DND-41 (cell line): ENCODE results near the gene TBC1D13.
A peak's percentile ranks its signal among the peaks of the same experiment; 100 is the strongest.

Experiments used
- ATAC-seq: fragments of 200-7000 bp; cut with Tn5 transposase; 3 replicates; pipeline ENCODE4 v1.9.1; 2021; ENCODE audit warnings: low read depth; ENCODE audit not compliant: insufficient read depth
- DNase-seq: peaks from one replicate; pipeline ENCODE4 v3.0.0-alpha.2; 2020
- H2AFZ ChIP-seq: 2 replicates; pipeline ENCODE4 v1.6.0; 2012; ENCODE audit warnings: low read depth, low read length
- H3K27ac ChIP-seq: 2 replicates; pipeline ENCODE4 v1.5.1; 2012; ENCODE audit warnings: low read length, inconsistent platforms
- H3K27me3 ChIP-seq: fragments of 200-600 bp; sonication (generic); 2 replicates; pipeline ENCODE4 v1.6.0; 2012; ENCODE audit warnings: low read length, mild to moderate bottlenecking, inconsistent platforms; ENCODE audit not compliant: insufficient read depth, poor library complexity
- H3K36me3 ChIP-seq: 2 replicates; pipeline ENCODE4 v1.5.1; 2012; ENCODE audit warnings: low read length, inconsistent platforms; ENCODE audit not compliant: insufficient read depth
- H3K4me1 ChIP-seq: 2 replicates; pipeline ENCODE4 v1.5.1; 2012; ENCODE audit warnings: mild to moderate bottlenecking, low read length; ENCODE audit not compliant: insufficient read depth
- H3K4me2 ChIP-seq: 2 replicates; pipeline ENCODE4 v1.6.0; 2012; ENCODE audit warnings: mild to moderate bottlenecking, moderate library complexity, low read length, inconsistent platforms; ENCODE audit not compliant: insufficient read depth
- H3K4me3 ChIP-seq, 2 experiments: fragments of 200-600 bp in 1 of 2; shearing (Covaris generic) in 1 of 2; 2 replicates each; pipeline ENCODE4 v1.5.1; 2012 to 2016; ENCODE audit warnings: inconsistent platforms in 2 of 2, low read length in 2 of 2, mild to moderate bottlenecking in 2 of 2, low read depth in 1 of 2, moderate library complexity in 1 of 2
- H3K79me2 ChIP-seq: 2 replicates; pipeline ENCODE4 v1.6.0; 2012; ENCODE audit warnings: low read length, inconsistent platforms; ENCODE audit not compliant: insufficient read depth
- H3K9ac ChIP-seq: 2 replicates; pipeline ENCODE4 v1.6.0; 2012; ENCODE audit warnings: low read depth, mild to moderate bottlenecking, inconsistent platforms, low read length, moderate library complexity
- H3K9me3 ChIP-seq: 2 replicates; pipeline ENCODE4 v1.5.1; 2012; ENCODE audit warnings: low read length, moderate library complexity, mild to moderate bottlenecking, inconsistent platforms; ENCODE audit not compliant: insufficient read depth, severe bottlenecking
- H4K20me1 ChIP-seq: 2 replicates; pipeline ENCODE4 v1.6.0; 2012; ENCODE audit warnings: low read length; ENCODE audit not compliant: insufficient read depth
- CTCF ChIP-seq: IDR thresholded peaks from 2 replicates; pipeline ENCODE4 v1.5.1; 2012; ENCODE audit warnings: borderline replicate concordance, low read length, moderate library complexity, mild to moderate bottlenecking; ENCODE audit not compliant: poor library complexity, severe bottlenecking; ENCODE audit errors: extremely low read depth
- EZH2 ChIP-seq: IDR thresholded peaks from 3 replicates; pipeline ENCODE4 v1.6.1; 2012; ENCODE audit warnings: borderline replicate concordance, low read depth, mild to moderate bottlenecking, moderate library complexity, low read length, inconsistent platforms; ENCODE audit not compliant: severe bottlenecking

Gene TBC1D13

DNA sequence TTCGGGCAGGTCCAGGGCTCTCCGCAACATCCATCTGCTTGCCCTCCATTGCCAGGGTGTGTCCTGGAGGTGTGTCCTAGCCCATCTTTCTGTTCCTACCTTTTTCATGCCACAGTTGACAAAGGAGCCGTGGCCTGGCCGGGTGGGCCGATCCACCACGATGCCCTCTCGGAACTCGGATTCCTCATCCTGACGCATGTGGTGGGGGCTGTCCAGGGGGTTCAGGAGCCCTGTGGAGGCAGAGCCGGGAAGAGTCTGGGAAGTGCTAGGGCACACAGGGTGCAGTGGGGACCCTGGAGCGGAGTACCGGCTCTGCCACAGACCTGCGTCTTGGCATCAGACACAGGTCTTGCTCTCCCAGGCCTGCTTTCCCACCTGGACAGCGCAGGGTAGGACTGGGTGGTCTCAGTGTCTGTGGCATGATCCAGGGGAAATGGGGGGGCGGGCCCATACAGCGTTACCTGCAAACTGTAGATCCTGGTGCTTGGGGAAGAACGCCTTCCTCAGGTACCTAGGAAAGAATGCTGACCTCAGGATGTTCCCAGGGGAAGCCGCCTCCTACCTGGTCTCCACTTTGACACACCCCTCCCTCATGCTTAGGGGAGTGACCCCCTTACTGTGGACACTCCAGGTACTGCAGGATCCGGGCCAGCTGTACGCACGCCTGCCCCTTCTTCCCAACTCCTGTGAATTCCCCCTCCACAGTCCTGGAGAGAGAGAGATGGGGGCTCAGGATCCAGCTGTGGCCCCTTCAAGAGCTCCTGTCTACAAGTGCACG, 39.1 kb downstream of the TBC1D13 start:
- Histone ChIP-seq H4K20me1 (no peaks in the 10 kb centered on the region), H2AFZ (no peak overlapping the region), H3K9ac (no peak overlapping the region), H3K36me3 (peaks cover 75% of the 10 kb centered on the region), H3K4me1 (peaks cover 30% of the 10 kb centered on the region), H3K27ac (no peak overlapping the region), H3K4me3 (no peak overlapping the region), H3K27me3 (no peaks in the 10 kb centered on the region), H3K4me2 (no peak overlapping the region), H3K79me2 (peaks cover 23% of the 10 kb centered on the region), H3K9me3 (no peaks in the 10 kb centered on the region)
- TF ChIP-seq EZH2 (no peak), CTCF (peak; percentile 10)
- no peak for ATAC-seq
- no peak for DNase-seq

DNA sequence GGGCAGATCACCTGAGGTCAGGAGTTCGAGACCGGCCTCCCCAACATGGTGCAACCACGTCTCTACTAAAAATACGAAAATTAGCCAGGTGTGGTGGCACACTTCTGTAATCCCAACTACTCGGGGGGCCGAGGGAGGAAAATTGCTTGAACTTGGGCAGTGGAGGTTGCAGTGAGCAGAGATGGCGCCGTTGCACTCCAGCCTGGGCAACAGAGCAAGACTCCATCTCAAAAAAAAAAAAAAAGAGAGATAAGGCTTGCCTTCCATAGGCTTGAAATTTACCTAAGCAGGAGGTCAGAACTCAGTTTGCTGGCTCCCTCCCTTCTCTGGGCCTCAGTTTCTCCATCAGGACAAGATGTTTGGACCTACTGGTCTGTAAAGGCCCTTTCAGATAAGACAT, 41.2 kb downstream of the TBC1D13 start:
- ATAC-seq = no peak
- H3K9ac ChIP-seq = peak overlapping the region; percentile 87

GRCh38 chr9:128828719-128829452, 41.8 kb downstream of the TBC1D13 start:
- H3K27me3 ChIP-seq = no peaks in the 10 kb centered on the region
- H3K4me3 ChIP-seq = peak overlapping the region; percentile 74 to 91; a peak in 3 of 4 replicates
- peak overlapping the region; percentile 82 for H3K27ac ChIP-seq
- no peaks in the 10 kb centered on the region for H3K9me3 ChIP-seq
- H3K36me3 ChIP-seq = peaks cover 53% of the 10 kb centered on the region
- no peak for TF ChIP-seq CTCF
- no peak for TF ChIP-seq EZH2
- H3K4me2 ChIP-seq = peak overlapping the region; percentile 88
- DNase-seq (no peak), ATAC-seq (no peak; the same call in 1 of the 3 replicates)
- peaks cover 30% of the 10 kb centered on the region for H3K4me1 ChIP-seq
- H4K20me1 ChIP-seq = no peaks in the 10 kb centered on the region
- H3K9ac ChIP-seq = peak overlapping the region; percentile 87
- peak overlapping the region; percentile 87 for H2AFZ ChIP-seq
- peaks cover 23% of the 10 kb centered on the region for H3K79me2 ChIP-seq

More for the DNA sequence above, 41.2 kb downstream of the TBC1D13 start:
- peak overlapping the region; percentile 82 for H3K27ac ChIP-seq
- no peak overlapping the region for H2AFZ ChIP-seq
- H3K27me3 ChIP-seq = no peaks in the 10 kb centered on the region
- no peak for TF ChIP-seq EZH2
- TF ChIP-seq CTCF = peak; percentile 16
- DNase-seq = no peak
- H3K4me3 ChIP-seq = peak overlapping the region; percentile 74 to 91; a peak in 3 of 4 replicates
- no peaks in the 10 kb centered on the region for H4K20me1 ChIP-seq
- peaks cover 23% of the 10 kb centered on the region for H3K79me2 ChIP-seq
- peak overlapping the region; percentile 88 for H3K4me2 ChIP-seq
- peaks cover 57% of the 10 kb centered on the region for H3K36me3 ChIP-seq
- H3K4me1 ChIP-seq = peaks cover 30% of the 10 kb centered on the region
- no peaks in the 10 kb centered on the region for H3K9me3 ChIP-seq
